GM12878 (cell line): ENCODE measurements around the gene ARHGEF7.

Source experiments
- CTCF ChIP-seq, 3 experiments: IDR thresholded peaks in 2 of 3; conservative IDR thresholded peaks in 1 of 3; 2 replicates each; pipeline ENCODE4 v1.5.1; 2011; ENCODE audit warnings: low read depth in 3 of 3, low read length in 3 of 3, mild to moderate bottlenecking in 3 of 3, control low read depth in 2 of 3, moderate library complexity in 2 of 3, inconsistent platforms in 1 of 3, mixed read lengths in 1 of 3; ENCODE audit not compliant: control insufficient read depth in 2 of 3, insufficient read depth in 1 of 3; ENCODE audit errors: extremely low read depth in 1 of 3
- REST ChIP-seq: IDR thresholded peaks from 2 replicates; pipeline ENCODE4 v1.6.1; 2012; ENCODE audit warnings: mild to moderate bottlenecking, low read depth, low read length
- ZBTB33 ChIP-seq: fragments of 450-650 bp; IDR thresholded peaks from 2 replicates; pipeline ENCODE4 v1.6.1; 2017; ENCODE audit warnings: mild to moderate bottlenecking

- no peak for TF ChIP-seq CTCF (IDR thresholded peaks at IDR 0.05 in 2 of 3, conservative IDR thresholded peaks at IDR 0.05 in 1 of 3; ENCODE audit: control insufficient read depth in 2 of 3, extremely low read depth in 1 of 3, insufficient read depth in 1 of 3, low read depth in 3 of 3, low read length in 3 of 3)
- TF ChIP-seq ZBTB33: no peak
- no peak for TF ChIP-seq REST
Observed at GRCh38 chr13:111284565-111284964, 169.5 kb downstream of the ARHGEF7 start.
